H1 (cell line): ENCODE results near the gene ALDH7A1. TPM values are rescaled to one million over a fixed set of nuclear protein-coding genes. Genes with fewer than 3 reads are reported as not detected.

Experiments
- CHD2 ChIP-seq: IDR thresholded peaks from 2 replicates; pipeline ENCODE4 v1.6.1; 2012; ENCODE audit warnings: low read length, improper control_type of control experiment
- SP2 ChIP-seq: IDR thresholded peaks from 2 replicates; pipeline ENCODE4 v1.6.1; 2012; ENCODE audit warnings: mild to moderate bottlenecking, low read length, inconsistent platforms
- polyA plus RNA-seq, 7 experiments: library from polyadenylated mRNA; depleted of rRNA in 3 of 7; stranded (reverse) in 5 of 7; unstranded in 2 of 7; fragments of >200 nt in 5 of 7; fragments of 200-250 nt in 2 of 7; gene quantifications; 1 replicate in 5 of 7; 2 replicates in 1 of 7; 4 replicates in 1 of 7; pipeline versions ENCODE4 v1.2.1 to v1.2.3, GENCODE V29; 2011 to 2013; ENCODE audit warnings: missing spikeins in 2 of 7, mixed read lengths in 2 of 7
- small RNA-seq: library from polyadenylated mRNA; stranded (forward); fragments of <200 nt; extraction: miRNeasy Mini kit (QIAGEN cat#:217004); gene quantifications from one replicate; pipeline ENCODE3, GENCODE V24; 2013; ENCODE audit not compliant: insufficient read depth
- total RNA-seq: library from RNA; stranded (reverse); fragmentation: NEBNext Ultra II Directional; extraction: Animal tissue kit (Norgen Biotek cat#: 25700); gene quantifications from 2 replicates; pipeline ENCODE4 v1.2.1, GENCODE V29; 2021
- TF ChIP-seq, protein P1 (sequence below), 3 experiments: IDR thresholded peaks; 1 replicate in 2 of 3; 2 replicates in 1 of 3; pipeline versions ENCODE4 v1.5.1 to v1.6.1; 2011; ENCODE audit warnings: low read length in 3 of 3, mild to moderate bottlenecking in 3 of 3, inconsistent platforms in 2 of 3, low read depth in 1 of 3, moderate library complexity in 1 of 3; ENCODE audit not compliant: insufficient read depth in 1 of 3; ENCODE audit errors: control extremely low read depth in 1 of 3

Gene ALDH7A1
- total and polyA plus RNA-seq, 2 of the 8 experiments (the other 6 are each of a cell fraction or from before 2014, with no cell fraction given), result 99.6 to 225 TPM

DNA sequence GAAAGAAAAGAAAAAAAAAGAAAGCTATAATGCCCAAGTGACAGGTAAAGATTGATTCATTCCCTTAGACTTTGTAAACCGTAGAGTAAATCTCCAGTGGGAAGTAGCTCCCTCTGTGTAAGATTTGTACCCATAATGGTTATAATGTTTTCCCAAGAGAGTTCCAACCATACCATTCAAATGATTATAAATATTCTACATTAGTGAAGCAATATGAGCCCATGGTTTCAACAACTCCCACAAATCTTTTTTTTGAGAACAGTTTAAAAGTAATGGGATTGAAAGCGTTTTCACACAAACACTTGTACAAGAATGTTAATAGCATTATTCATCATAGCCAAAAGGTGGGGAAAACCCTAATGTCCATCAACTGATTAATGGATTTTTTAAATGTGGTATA, 113.8 kb downstream of the ALDH7A1 start (continued):
- TF ChIP-seq, protein P1, sequence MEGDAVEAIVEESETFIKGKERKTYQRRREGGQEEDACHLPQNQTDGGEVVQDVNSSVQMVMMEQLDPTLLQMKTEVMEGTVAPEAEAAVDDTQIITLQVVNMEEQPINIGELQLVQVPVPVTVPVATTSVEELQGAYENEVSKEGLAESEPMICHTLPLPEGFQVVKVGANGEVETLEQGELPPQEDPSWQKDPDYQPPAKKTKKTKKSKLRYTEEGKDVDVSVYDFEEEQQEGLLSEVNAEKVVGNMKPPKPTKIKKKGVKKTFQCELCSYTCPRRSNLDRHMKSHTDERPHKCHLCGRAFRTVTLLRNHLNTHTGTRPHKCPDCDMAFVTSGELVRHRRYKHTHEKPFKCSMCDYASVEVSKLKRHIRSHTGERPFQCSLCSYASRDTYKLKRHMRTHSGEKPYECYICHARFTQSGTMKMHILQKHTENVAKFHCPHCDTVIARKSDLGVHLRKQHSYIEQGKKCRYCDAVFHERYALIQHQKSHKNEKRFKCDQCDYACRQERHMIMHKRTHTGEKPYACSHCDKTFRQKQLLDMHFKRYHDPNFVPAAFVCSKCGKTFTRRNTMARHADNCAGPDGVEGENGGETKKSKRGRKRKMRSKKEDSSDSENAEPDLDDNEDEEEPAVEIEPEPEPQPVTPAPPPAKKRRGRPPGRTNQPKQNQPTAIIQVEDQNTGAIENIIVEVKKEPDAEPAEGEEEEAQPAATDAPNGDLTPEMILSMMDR (IDR thresholded peaks at IDR 0.05; ENCODE audit: control extremely low read depth in 1 of 3, insufficient read depth in 1 of 3, low read depth in 1 of 3, low read length in 3 of 3), result no peak
- TF ChIP-seq CHD2 (no peak), SP2 (no peak)
- TF ChIP-seq, all 59 proteins: peak for 0

Small RNAs within 50 kb of the gene (small RNA-seq; reads per million reads assigned to genes)
- not detected for gene RNU6-290P

Other genes starting within 250 kb of the ALDH7A1 start
- 9.4 and 11.7 TPM in 2 replicates for gene GRAMD2B, start 171.8 kb downstream of the ALDH7A1 start, total RNA-seq
- 3.5 and 6.4 TPM in 2 replicates for gene GRAMD2B, start 171.8 kb downstream of the ALDH7A1 start, polyA plus RNA-seq (2011; rRNA removed)
- 58.1 and 59.5 TPM in 2 replicates for gene PHAX, start 5.7 kb upstream of the ALDH7A1 start, total RNA-seq
- 32.1 and 34.1 TPM in 2 replicates for gene PHAX, start 5.7 kb upstream of the ALDH7A1 start, polyA plus RNA-seq (2011; rRNA removed)
- 225 and 229 TPM in 2 replicates for gene LMNB1, start 181.9 kb upstream of the ALDH7A1 start, total RNA-seq
- gene LMNB1, start 181.9 kb upstream of the ALDH7A1 start, polyA plus RNA-seq (2011; rRNA removed), result 73.5 and 123 TPM in 2 replicates